Adrenal gland (tissue), 12 donors: ENCODE measurements around the gene DGCR8. TPM values are rescaled to one million over a fixed set of nuclear protein-coding genes. Genes with fewer than 3 reads are reported as not detected.

Experiments
- DNase-seq, 7 donors: peaks; one replicate each; pipeline ENCODE4 v3.0.0-alpha.2; 2019 to 2020
- H3K27ac ChIP-seq, 5 donors: fragments of 200-600 bp; sonication (generic) in 4 of 5; 1 replicate in 3 of 5; 2 replicates in 2 of 5; pipeline versions ENCODE4 v1.5.1 to v1.8.0; 2016 to 2020; ENCODE audit warnings: mild to moderate bottlenecking in 1 of 5
- H3K27me3 ChIP-seq: fragments of 200-600 bp; 2 replicates; pipeline ENCODE4 v1.8.0; 2021
- H3K36me3 ChIP-seq, 2 donors: fragments of 200-600 bp; replicated peaks in 1 of 2; 1 replicate in 1 of 2; 2 replicates in 1 of 2; pipeline versions ENCODE4 v1.5.1 to v1.8.0; 2018 to 2022
- H3K4me1 ChIP-seq, 2 donors: fragments of 200-600 bp; replicated peaks in 1 of 2; 1 replicate in 1 of 2; 2 replicates in 1 of 2; pipeline versions ENCODE4 v1.5.1 to v1.8.0; 2018 to 2021
- H3K4me3 ChIP-seq, 4 donors: fragments of 200-600 bp; sonication (generic) in 3 of 4; one replicate each; pipeline ENCODE4 v1.5.1; 2016 to 2018
- H3K9me3 ChIP-seq, 3 donors: fragments of 200-600 bp; sonication (generic) in 1 of 3; replicated peaks in 1 of 3; 1 replicate in 2 of 3; 2 replicates in 1 of 3; pipeline versions ENCODE4 v1.5.1 to v1.8.0; 2016 to 2021
- POLR2A ChIP-seq, 2 donors: fragments of 450-650 bp; IDR thresholded peaks; one replicate each; pipeline ENCODE4 v1.6.1; 2017; ENCODE audit warnings: antibody characterized with exemption in 2 of 2, mild to moderate bottlenecking in 2 of 2, moderate library complexity in 1 of 2
- WGBS, 4 donors: extraction: QIAGEN DNeasy Blood & Tissue Kit in 2 of 4; methylation state at CpG; one replicate each; pipeline versions ENCODE4 v1.1.5 to v1.1.7; 2013 to 2017; 5-methylcytosine and 5-hydroxymethylcytosine counted together
- intact Hi-C, 2 donors: fragments of 100-400 bp; cut with DNase I; formaldehyde crosslinking; loops; one replicate each; pipeline versions ENCODE4 v1.14.1 to v1.15.0; 2022 to 2023
- polyA plus RNA-seq, 3 donors: library from polyadenylated mRNA; stranded (reverse); fragments of 200-250 nt in 2 of 3; fragments of 350-450 nt in 1 of 3; fragmentation: Illumina TruSeq in 1 of 3; extraction: RNeasy Lipid Tissue Mini Kit (QIAGEN cat#74804) in 1 of 3; gene quantifications; one replicate each; pipeline ENCODE4 v1.2.3, GENCODE V29; 2013 to 2014
- total RNA-seq, 9 donors: library from RNA; depleted of rRNA in 4 of 9; stranded (reverse); fragments of >200 nt in 4 of 9; fragments of 120-200 nt in 1 of 9; fragmentation: NEBNext Ultra II Directional in 1 of 9; extraction: Animal tissue kit (Norgen Biotek cat#: 25700) in 1 of 9; gene quantifications; one replicate each; pipeline versions ENCODE4 v1.1.0 to v1.2.4, GENCODE V29; 2013 to 2023
- TF ChIP-seq, protein P1 (sequence below), 6 experiments: fragments of 450-650 bp in 4 of 6; fragments of 200-600 bp in 2 of 6; sonication (generic) in 1 of 6; IDR thresholded peaks; 1 replicate in 5 of 6; 2 replicates in 1 of 6; pipeline versions ENCODE4 v1.5.1 to v1.8.0; 2016 to 2021; ENCODE audit warnings: antibody characterized with exemption in 6 of 6, mild to moderate bottlenecking in 2 of 6, moderate library complexity in 1 of 6
- donor health status: healthy with polysubstance abuse.
- donor health status: Bipolar disorder and iron deficiency.
- donor health status: DM: yes; HTN: yes; CAD: no.
- donor health status: DM: no; HTN: no; CAD: no.
- donor health status: DM: no; HTN: no; CAD: no.
- donor health status: DM: yes; HTN: yes; CAD: no.

DGCR8 gene
- total and polyA plus RNA-seq, 12 donors, result 7.2 to 32.2 (median 22.4) TPM

DNA sequence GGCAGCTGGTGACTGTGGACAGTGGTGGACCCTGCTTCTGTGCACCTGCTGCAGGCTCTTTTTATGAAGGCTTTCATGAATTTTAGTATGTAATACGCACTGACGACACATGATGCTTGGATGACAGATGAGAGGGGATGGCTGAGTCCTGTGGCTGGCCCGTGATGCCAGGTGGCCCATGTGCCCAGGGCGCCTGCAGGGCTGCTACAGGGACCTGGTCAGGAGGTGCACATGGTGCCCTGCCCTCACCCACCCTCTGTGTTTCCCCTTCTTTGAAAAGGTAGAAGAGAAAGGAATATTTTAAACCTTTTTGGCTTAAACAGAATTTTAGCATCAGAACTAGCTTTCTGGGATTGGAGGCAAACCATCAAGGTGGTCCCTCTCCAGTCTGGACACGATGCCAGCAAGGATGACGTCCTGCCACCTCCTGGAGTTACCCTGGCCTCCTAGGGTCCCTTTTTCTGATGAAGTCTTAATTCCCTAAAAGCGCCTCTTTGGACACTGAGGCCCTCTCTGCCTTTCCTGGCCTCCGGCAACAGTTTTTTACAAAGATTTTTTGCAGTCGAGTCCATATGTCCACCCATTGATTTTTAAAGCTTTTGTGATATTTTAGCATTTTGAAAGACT is 30.4 kb downstream of the DGCR8 start:
- peak overlapping the region in 1 of 5 donors; percentile 38 for H3K27ac ChIP-seq
- H3K4me3 ChIP-seq, result no peak overlapping the region
- no peaks in the 10 kb centered on the region for H3K27me3 ChIP-seq
- TF ChIP-seq POLR2A (IDR thresholded peaks at IDR 0.05), result no peak
- TF ChIP-seq, protein P1, sequence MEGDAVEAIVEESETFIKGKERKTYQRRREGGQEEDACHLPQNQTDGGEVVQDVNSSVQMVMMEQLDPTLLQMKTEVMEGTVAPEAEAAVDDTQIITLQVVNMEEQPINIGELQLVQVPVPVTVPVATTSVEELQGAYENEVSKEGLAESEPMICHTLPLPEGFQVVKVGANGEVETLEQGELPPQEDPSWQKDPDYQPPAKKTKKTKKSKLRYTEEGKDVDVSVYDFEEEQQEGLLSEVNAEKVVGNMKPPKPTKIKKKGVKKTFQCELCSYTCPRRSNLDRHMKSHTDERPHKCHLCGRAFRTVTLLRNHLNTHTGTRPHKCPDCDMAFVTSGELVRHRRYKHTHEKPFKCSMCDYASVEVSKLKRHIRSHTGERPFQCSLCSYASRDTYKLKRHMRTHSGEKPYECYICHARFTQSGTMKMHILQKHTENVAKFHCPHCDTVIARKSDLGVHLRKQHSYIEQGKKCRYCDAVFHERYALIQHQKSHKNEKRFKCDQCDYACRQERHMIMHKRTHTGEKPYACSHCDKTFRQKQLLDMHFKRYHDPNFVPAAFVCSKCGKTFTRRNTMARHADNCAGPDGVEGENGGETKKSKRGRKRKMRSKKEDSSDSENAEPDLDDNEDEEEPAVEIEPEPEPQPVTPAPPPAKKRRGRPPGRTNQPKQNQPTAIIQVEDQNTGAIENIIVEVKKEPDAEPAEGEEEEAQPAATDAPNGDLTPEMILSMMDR (IDR thresholded peaks at IDR 0.05), result no peak
- intact Hi-C loops, result no loop called here
- H3K9me3 ChIP-seq, result no peaks in the 10 kb centered on the region
- DNase-seq, result no peak
- H3K4me1 ChIP-seq, result peaks cover 0 to 2% of the 10 kb centered on the region in 2 donors
- whole genome bisulfite sequencing, 4 donors, result 90 to 93% (median 92%) methylated on average over 9 of the region's 9 CpGs
- peaks cover 0 to 94% of the 10 kb centered on the region in 2 donors for H3K36me3 ChIP-seq

DNA sequence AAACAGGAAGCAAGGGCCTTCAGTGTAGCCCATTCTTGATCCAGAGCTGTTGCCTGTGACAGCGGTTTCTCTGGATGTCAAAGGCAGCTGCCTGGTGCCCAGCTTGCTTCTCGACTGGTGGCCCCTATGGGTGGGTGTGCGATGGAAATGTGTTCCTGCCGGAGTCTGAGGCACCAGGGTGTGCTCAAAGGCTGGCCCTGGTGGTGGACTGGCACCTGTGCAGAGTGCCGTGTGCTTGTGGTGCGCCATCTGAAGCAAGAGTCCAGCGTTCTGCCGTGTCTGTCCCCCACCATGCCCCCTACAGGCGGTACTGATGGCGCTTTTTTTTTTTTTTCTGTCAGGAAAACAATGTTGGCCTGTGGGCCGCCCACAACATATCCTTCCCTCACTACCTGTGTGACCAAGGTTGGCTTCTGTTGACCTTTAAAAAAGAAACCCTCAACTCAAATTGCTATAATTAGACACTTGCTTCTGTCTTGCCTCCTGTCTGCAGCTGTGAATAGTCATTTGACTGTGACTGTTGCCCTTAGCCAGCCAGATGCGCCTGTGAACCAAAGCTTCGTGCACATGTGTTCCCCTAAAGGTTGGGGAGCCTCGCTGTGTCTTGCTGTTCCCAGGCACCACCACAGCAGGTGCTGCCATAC is 31.1 kb downstream of the DGCR8 start:
- H3K27me3 ChIP-seq, result no peaks in the 10 kb centered on the region
- H3K9me3 ChIP-seq, result no peaks in the 10 kb centered on the region
- no peak overlapping the region for H3K4me3 ChIP-seq
- 60 to 64% (median 61%) methylated on average over 14 of the region's 14 CpGs for WGBS, 4 donors
- peaks cover 0 to 90% of the 10 kb centered on the region in 2 donors for H3K36me3 ChIP-seq
- TF ChIP-seq, protein P1 (IDR thresholded peaks at IDR 0.05), result peak in 5 of 6 experiments; percentile 17 to 35 (median 32)
- TF ChIP-seq POLR2A (IDR thresholded peaks at IDR 0.05), result no peak
- no peak for DNase-seq
- intact Hi-C loops, result no loop called here
- peak overlapping the region in 1 of 5 donors; percentile 52 for H3K27ac ChIP-seq
- H3K4me1 ChIP-seq, result peaks cover 6 to 9% of the 10 kb centered on the region in 2 donors

DNA sequence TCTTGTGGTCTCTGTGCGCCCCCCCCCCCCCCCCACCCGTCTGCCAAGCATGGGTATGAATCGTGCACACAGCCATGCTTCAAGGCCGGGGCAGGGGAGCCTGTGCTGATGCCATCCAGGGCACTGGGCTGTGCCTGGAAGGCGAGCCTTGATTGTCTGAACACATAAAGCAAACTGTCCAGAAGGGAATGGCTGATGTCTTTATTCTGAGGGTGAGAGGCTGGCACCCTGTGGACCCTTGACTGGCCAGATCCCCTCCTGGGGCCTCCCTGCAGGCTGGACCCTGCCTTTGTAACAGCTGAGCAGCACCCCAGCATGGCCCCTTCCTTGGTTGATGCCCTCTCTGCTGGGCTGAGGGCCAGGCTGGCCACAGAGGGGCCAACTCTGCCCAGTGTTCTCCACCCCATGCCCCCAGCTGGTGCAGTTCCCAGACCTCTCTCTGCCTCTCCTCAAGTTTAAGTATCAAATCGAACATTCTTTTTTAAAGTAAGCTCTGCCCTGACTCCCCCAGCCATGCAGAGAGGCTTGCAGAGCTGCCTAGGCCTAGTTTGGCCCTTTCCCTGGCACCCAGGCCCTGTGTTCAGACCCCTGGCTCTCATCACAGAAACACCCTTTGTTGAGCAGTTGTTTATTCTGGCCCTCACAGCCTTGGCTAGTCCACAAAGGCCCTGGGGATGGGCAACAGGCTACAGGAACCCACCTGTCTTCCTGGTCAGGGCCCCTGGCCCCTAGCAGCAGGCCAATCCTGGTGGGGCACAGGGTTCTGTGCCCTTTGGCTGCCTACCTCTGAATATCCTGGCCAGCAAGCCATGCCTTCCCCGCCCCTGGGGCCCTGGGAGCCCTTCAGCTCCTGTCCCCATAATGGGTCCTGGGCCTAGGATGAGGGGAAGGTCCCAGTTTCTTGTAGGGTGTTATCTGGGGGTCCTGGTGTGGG is 31.9 kb downstream of the DGCR8 start:
- peak in 3 of 7 donors; percentile 55 to 59 (median 58) for DNase-seq
- peak overlapping the region in 3 of 5 donors; percentile 51 to 52 (median 52) for H3K27ac ChIP-seq
- no peaks in the 10 kb centered on the region for H3K9me3 ChIP-seq
- TF ChIP-seq, protein P1 (IDR thresholded peaks at IDR 0.05), result no peak
- no peak for TF ChIP-seq POLR2A (IDR thresholded peaks at IDR 0.05)
- H3K4me3 ChIP-seq, result no peak overlapping the region
- WGBS, 4 donors, result 46 to 62% (median 58%) methylated on average over 4 to 7 of the region's 7 CpGs
- peaks cover 0 to 82% of the 10 kb centered on the region in 2 donors for H3K36me3 ChIP-seq
- H3K27me3 ChIP-seq, result no peaks in the 10 kb centered on the region
- intact Hi-C loops, result no loop called here
- H3K4me1 ChIP-seq, result peaks cover 10 to 13% of the 10 kb centered on the region in 2 donors
